ENCODE data around the gene RBM38.

GRCh38 chr20:57378107-57378506 is 13.1 kb upstream of the RBM38 start:
- TF ChIP-seq, protein P1, sequence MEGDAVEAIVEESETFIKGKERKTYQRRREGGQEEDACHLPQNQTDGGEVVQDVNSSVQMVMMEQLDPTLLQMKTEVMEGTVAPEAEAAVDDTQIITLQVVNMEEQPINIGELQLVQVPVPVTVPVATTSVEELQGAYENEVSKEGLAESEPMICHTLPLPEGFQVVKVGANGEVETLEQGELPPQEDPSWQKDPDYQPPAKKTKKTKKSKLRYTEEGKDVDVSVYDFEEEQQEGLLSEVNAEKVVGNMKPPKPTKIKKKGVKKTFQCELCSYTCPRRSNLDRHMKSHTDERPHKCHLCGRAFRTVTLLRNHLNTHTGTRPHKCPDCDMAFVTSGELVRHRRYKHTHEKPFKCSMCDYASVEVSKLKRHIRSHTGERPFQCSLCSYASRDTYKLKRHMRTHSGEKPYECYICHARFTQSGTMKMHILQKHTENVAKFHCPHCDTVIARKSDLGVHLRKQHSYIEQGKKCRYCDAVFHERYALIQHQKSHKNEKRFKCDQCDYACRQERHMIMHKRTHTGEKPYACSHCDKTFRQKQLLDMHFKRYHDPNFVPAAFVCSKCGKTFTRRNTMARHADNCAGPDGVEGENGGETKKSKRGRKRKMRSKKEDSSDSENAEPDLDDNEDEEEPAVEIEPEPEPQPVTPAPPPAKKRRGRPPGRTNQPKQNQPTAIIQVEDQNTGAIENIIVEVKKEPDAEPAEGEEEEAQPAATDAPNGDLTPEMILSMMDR (IDR thresholded peaks at IDR 0.05), result no peak
- no peak for TF ChIP-seq EZH2 (IDR thresholded peaks at IDR 0.05)
- TF ChIP-seq EZH2phosphoT487 (IDR thresholded peaks at IDR 0.05), result no peak

Measured in neural progenitor cell (in vitro differentiated cells).